Measurements from ENCODE around the gene LMAN2.

Gene LMAN2

GRCh38 chr5:177354711-177355110 lies 3.2 kb upstream of the LMAN2 start:
- intact Hi-C loops (cut with DNase I; ENCODE audit: low total_unique reads), result no loop called here

GRCh38 chr5:177354256-177354655 lies 2.8 kb upstream of the LMAN2 start:
- peaks cover 0 to 8% (median 0%) of the 10 kb centered on the region in 3 donors for H3K36me3 ChIP-seq
- H3K4me3 ChIP-seq, result no peak overlapping the region
- TF ChIP-seq CTCF (IDR thresholded peaks at IDR 0.05), result no peak
- DNase-seq, result no peak
- no peaks in the 10 kb centered on the region for H3K9me3 ChIP-seq
- no peak overlapping the region for H3K27ac ChIP-seq
- H3K4me1 ChIP-seq, result peaks cover 0 to 32% (median 18%) of the 10 kb centered on the region in 4 donors
- intact Hi-C loops (cut with DNase I; ENCODE audit: low total_unique reads), result no loop called here
- peaks cover 0 to 9% of the 10 kb centered on the region in 2 donors for H3K27me3 ChIP-seq

More at GRCh38 chr5:177354711-177355110, 3.2 kb upstream of the LMAN2 start:
- peaks cover 0 to 13% of the 10 kb centered on the region in 2 donors for H3K27me3 ChIP-seq
- DNase-seq, result no peak
- no peak overlapping the region for H3K27ac ChIP-seq
- TF ChIP-seq CTCF (IDR thresholded peaks at IDR 0.05), result no peak
- H3K4me3 ChIP-seq, result no peak overlapping the region
- no peaks in the 10 kb centered on the region for H3K9me3 ChIP-seq
- peaks cover 0 to 3% (median 0%) of the 10 kb centered on the region in 3 donors for H3K36me3 ChIP-seq
- peaks cover 0 to 28% (median 15%) of the 10 kb centered on the region in 4 donors for H3K4me1 ChIP-seq

- no peak for TF ChIP-seq CTCF (IDR thresholded peaks at IDR 0.05)
- Histone ChIP-seq H3K9me3 (no peaks in the 10 kb centered on the region), H3K27ac (no peak overlapping the region), H3K36me3 (peaks cover 0 to 13% (median 0%) of the 10 kb centered on the region in 3 donors), H3K27me3 (peaks cover 0 to 3% of the 10 kb centered on the region in 2 donors), H3K4me1 (peaks cover 0 to 38% (median 25%) of the 10 kb centered on the region in 4 donors), H3K4me3 (no peak overlapping the region)
- intact Hi-C loops (cut with DNase I; ENCODE audit: low total_unique reads), result no loop called here
- no peak for DNase-seq
Measured at GRCh38 chr5:177353093-177353492, 1.6 kb upstream of the LMAN2 start.

GRCh38 chr5:177350776-177351391 lies 584 bp downstream of the LMAN2 start:
- DNase-seq, result no peak
- intact Hi-C loops (cut with DNase I; ENCODE audit: low total_unique reads), result no loop called here
- Histone ChIP-seq H3K4me3 (peak overlapping the region; percentile 70 to 90), H3K27ac (peak overlapping the region; percentile 90 to 92), H3K27me3 (no peaks in the 10 kb centered on the region), H3K9me3 (no peaks in the 10 kb centered on the region), H3K36me3 (peaks cover 7 to 20% (median 9%) of the 10 kb centered on the region in 3 donors), H3K4me1 (peaks cover 0 to 50% (median 28%) of the 10 kb centered on the region in 4 donors)
- no peak for TF ChIP-seq CTCF (IDR thresholded peaks at IDR 0.05)

- Histone ChIP-seq H3K36me3 (peaks cover 7 to 22% (median 13%) of the 10 kb centered on the region in 3 donors), H3K4me1 (peaks cover 0 to 50% (median 30%) of the 10 kb centered on the region in 4 donors), H3K4me3 (peak overlapping the region; percentile 70 to 90), H3K9me3 (no peaks in the 10 kb centered on the region), H3K27ac (no peak overlapping the region), H3K27me3 (no peaks in the 10 kb centered on the region)
- intact Hi-C loops (cut with DNase I; ENCODE audit: low total_unique reads), result no loop called here
- no peak for TF ChIP-seq CTCF (IDR thresholded peaks at IDR 0.05)
- no peak for DNase-seq
Measured at GRCh38 chr5:177349762-177350161, 1.7 kb downstream of the LMAN2 start.

Data from tibial artery (tissue), 4 donors.